Heart right ventricle (tissue), 16 donors: ENCODE data around the gene SASH1. TPM values are rescaled to one million over a fixed set of nuclear protein-coding genes. Genes with fewer than 3 reads are reported as not detected.

ENCODE experiments used
- ATAC-seq, 8 donors: fragments of 200-7000 bp; cut with Tn5 transposase; one replicate each; pipeline ENCODE4 v1.9.1; 2020; ENCODE audit warnings: mild to moderate bottlenecking in 8 of 8, moderate library complexity in 8 of 8, moderate number of reproducible peaks in 1 of 8
- DNase-seq, 2 donors: peaks; one replicate each; pipeline ENCODE4 v3.0.0-alpha.2; 2020
- H3K27ac ChIP-seq, 10 donors: fragments of 200-600 bp; sonication (generic) in 2 of 10; one replicate each; pipeline versions ENCODE4 v1.5.0 to v1.8.0; 2020 to 2022; ENCODE audit warnings: mild to moderate bottlenecking in 3 of 10
- H3K27me3 ChIP-seq, 7 donors: fragments of 200-600 bp; one replicate each; pipeline ENCODE4 v1.8.0; 2021 to 2022; ENCODE audit warnings: mild to moderate bottlenecking in 2 of 7
- H3K36me3 ChIP-seq, 9 donors: fragments of 200-600 bp; sonication (generic) in 1 of 9; one replicate each; pipeline versions ENCODE4 v1.5.0 to v1.8.0; 2020 to 2022; ENCODE audit warnings: mild to moderate bottlenecking in 2 of 9
- H3K4me1 ChIP-seq, 9 donors: fragments of 200-600 bp; sonication (generic) in 1 of 9; one replicate each; pipeline versions ENCODE4 v1.5.0 to v1.8.0; 2020 to 2022; ENCODE audit warnings: mild to moderate bottlenecking in 4 of 9
- H3K4me3 ChIP-seq, 10 donors: fragments of 200-600 bp; sonication (generic) in 2 of 10; one replicate each; pipeline versions ENCODE4 v1.5.0 to v1.8.0; 2020 to 2022; ENCODE audit warnings: mild to moderate bottlenecking in 7 of 10, moderate library complexity in 2 of 10
- H3K9me3 ChIP-seq, 11 donors: fragments of 200-600 bp in 10 of 11; sonication (generic) in 2 of 11; one replicate each; pipeline versions ENCODE4 v1.5.0 to v1.8.0; 2013 to 2022; ENCODE audit warnings: mild to moderate bottlenecking in 2 of 11, control low read depth in 1 of 11, moderate library complexity in 1 of 11
- CTCF ChIP-seq, 9 donors: fragments of 200-600 bp; sonication (generic) in 2 of 9; IDR thresholded peaks; one replicate each; pipeline versions ENCODE4 v1.5.0 to v1.8.0; 2021 to 2022; ENCODE audit warnings: antibody characterized with exemption in 9 of 9, mild to moderate bottlenecking in 5 of 9, moderate library complexity in 1 of 9
- WGBS, 2 donors: extraction: QIAGEN DNeasy Blood & Tissue Kit; methylation state at CpG; one replicate each; pipeline ENCODE4 v1.1.7; 2013; ENCODE audit warnings: inconsistent platforms in 1 of 2; 5-methylcytosine and 5-hydroxymethylcytosine counted together
- intact Hi-C, 10 donors: fragments of 100-400 bp; cut with DNase I; formaldehyde crosslinking; loops; one replicate each; pipeline versions ENCODE4 v1.11.1 to v1.14.2; 2022
- polyA plus RNA-seq, 2 donors: library from polyadenylated mRNA; stranded (reverse); fragments of 200-250 nt; gene quantifications; one replicate each; pipeline ENCODE4 v1.2.3, GENCODE V29; 2013
- total RNA-seq, 10 donors: library from RNA; stranded (reverse); fragmentation: NEBNext Ultra II Directional in 3 of 10; extraction: Animal tissue kit (Norgen Biotek cat#: 25700) in 3 of 10; gene quantifications; one replicate each; pipeline versions ENCODE4 v1.2.1 to v1.2.4, GENCODE V29; 2021 to 2023
- donor health status: Arrhythmogenic right ventricular cardiomyopathy.
- donor health status: ischemic (EF 13 %, LVEDD 7.1; RV severe dilation, severe dysfunction).
- donor health status: healthy with polysubstance abuse.
- donor health status: DM: no; HTN: yes; CAD: no.
- donor health status: DM: no; HTN: no; CAD: no.
- donor health status: ischemic (EF 25% LVEDD 6.9; RV normal size, moderate dysfunction).
- donor health status: ischemic (EF 25% LVEDD 5.7; RV mildly dilated, moderate dysfunction).
- donor health status: healthy.
- donor health status: DM: yes; HTN: yes; CAD: no.
- donor health status: Ischemic cardiomyopathy.
- donor health status: ischemic (EF 35%, LVEDD 5.7; RV mildly dilated, moderate dysfunction).
- donor health status: nonischemic (EF 11% LVEDD 7.7; RV severe dilation, severe dysfunction).
- donor health status: DM: yes; HTN: yes; CAD: no.
- donor health status: PGD.
- donor health status: ischemic (EF 29% LVEDD 5.4; RV normal size, mild dysfunction).
- donor health status: nonischemic (EF 23%, LVEDD 6.1; RV moderate dilation, normal function).

Gene SASH1
- total and polyA plus RNA-seq, 12 donors: 6.9 to 47.1 (median 25.9) TPM

DNA sequence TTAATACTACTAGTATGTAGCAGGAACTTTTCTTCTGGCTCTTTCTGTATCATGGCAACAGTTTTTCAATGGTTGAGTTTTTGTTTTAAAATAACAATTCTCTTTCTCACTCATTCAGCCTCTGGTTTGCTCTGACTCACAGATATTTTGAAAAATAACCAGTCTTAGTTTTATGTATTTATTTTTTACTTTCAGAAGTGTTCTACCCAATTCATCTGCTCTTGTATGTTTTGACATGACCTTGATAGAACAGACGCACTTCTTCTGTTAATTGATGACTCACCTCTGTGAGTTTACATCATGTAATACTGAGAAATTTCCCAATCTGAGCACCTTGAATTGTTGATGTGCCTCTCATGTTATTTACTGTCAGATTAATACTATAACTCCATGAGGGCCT lies 178.9 kb downstream of the SASH1 start:
- H3K27me3 ChIP-seq: no peaks in the 10 kb centered on the region
- no peaks in the 10 kb centered on the region for H3K9me3 ChIP-seq
- intact Hi-C loops: no loop called here
- no peak for DNase-seq
- H3K36me3 ChIP-seq: peaks cover 0 to 97% (median 7%) of the 10 kb centered on the region in 9 donors
- H3K27ac ChIP-seq: peak overlapping the region in 9 of 10 donors; percentile 1 to 64 (median 31)
- H3K4me3 ChIP-seq: no peak overlapping the region
- ATAC-seq: no peak
- H3K4me1 ChIP-seq: peaks cover 0 to 80% (median 47%) of the 10 kb centered on the region in 9 donors
- no peak for TF ChIP-seq CTCF (IDR thresholded peaks at IDR 0.05)
- 55 to 57% methylated on average over 1 of the region's 1 CpG for WGBS, 2 donors

GRCh38 chr6:148523048-148523447 lies 180.4 kb downstream of the SASH1 start:
- peaks cover 0 to 98% (median 7%) of the 10 kb centered on the region in 9 donors for H3K36me3 ChIP-seq
- TF ChIP-seq CTCF (IDR thresholded peaks at IDR 0.05): no peak
- no peak overlapping the region for H3K27ac ChIP-seq
- intact Hi-C loops: no loop called here
- no peaks in the 10 kb centered on the region for H3K27me3 ChIP-seq
- ATAC-seq (no peak), DNase-seq (no peak)
- WGBS, 2 donors: 80 to 87% methylated on average over 2 of the region's 2 CpGs
- H3K4me3 ChIP-seq: no peak overlapping the region
- H3K9me3 ChIP-seq: no peaks in the 10 kb centered on the region
- peaks cover 0 to 68% (median 46%) of the 10 kb centered on the region in 9 donors for H3K4me1 ChIP-seq

DNA sequence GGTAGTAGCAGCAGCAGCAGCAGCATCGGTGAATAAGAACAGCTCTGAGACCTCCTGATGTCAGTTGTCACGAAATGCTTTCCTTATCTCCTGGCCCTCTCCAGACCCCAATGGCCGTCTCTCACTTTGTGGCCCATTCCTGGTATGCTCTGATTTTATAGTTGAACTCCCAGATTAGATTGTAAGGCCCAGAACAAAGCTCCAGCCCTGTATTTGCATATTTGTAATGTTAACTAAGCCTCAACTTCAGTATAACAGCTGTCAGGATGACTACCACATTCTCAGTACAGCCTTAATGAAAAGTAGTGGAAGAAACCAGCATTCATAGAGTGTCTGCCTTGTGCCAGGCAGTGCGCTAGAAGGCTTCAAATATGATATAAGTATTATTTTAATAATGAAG lies 180.9 kb downstream of the SASH1 start:
- intact Hi-C loops: no loop called here
- TF ChIP-seq CTCF (IDR thresholded peaks at IDR 0.05): no peak
- WGBS, 2 donors: 60 to 62% methylated on average over 4 of the region's 4 CpGs

DNA sequence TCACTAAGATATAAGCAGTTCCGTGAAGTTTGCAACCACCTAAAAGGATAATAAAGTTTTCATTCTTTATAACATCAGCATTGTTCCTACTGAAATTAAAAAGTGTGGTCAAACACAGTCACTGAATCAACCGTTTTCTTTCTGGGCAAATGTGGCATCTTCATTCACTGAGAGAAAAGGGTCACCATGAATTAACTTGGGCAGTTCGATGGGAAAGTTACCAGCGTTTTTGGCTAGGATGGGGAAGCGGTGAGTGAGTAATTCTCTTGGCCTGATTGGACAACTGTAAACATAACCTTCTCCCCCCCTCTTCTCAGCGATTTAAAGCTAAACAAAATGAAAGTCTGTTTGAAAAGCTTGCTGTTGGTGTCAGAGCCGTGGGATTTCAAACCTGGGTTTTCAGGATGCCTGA lies 181.8 kb downstream of the SASH1 start:
- Histone ChIP-seq H3K9me3 (no peaks in the 10 kb centered on the region), H3K27ac (peak overlapping the region in 6 of 10 donors; percentile 15 to 86 (median 34)), H3K36me3 (peaks cover 0 to 100% (median 19%) of the 10 kb centered on the region in 9 donors), H3K27me3 (no peaks in the 10 kb centered on the region), H3K4me3 (no peak overlapping the region), H3K4me1 (peaks cover 0 to 64% (median 33%) of the 10 kb centered on the region in 9 donors)
- ATAC-seq: peak in 1 of 8 donors; percentile 36
- intact Hi-C loops: no loop called here
- no peak for DNase-seq
- WGBS, 2 donors: 75% methylated on average over 7 of the region's 7 CpGs
- no peak for TF ChIP-seq CTCF (IDR thresholded peaks at IDR 0.05)

More for the DNA sequence above, 180.9 kb downstream of the SASH1 start:
- peaks cover 0 to 64% (median 41%) of the 10 kb centered on the region in 9 donors for H3K4me1 ChIP-seq
- H3K27me3 ChIP-seq: no peaks in the 10 kb centered on the region
- H3K36me3 ChIP-seq: peaks cover 0 to 98% (median 12%) of the 10 kb centered on the region in 9 donors
- no peak for DNase-seq
- ATAC-seq: no peak
- H3K9me3 ChIP-seq: no peaks in the 10 kb centered on the region
- H3K4me3 ChIP-seq: no peak overlapping the region
- peak overlapping the region in 1 of 10 donors; percentile 26 for H3K27ac ChIP-seq
